GM13977 (cell line): ENCODE results near the gene IQCF6.

ENCODE experiments used
- DNase-seq: peaks from one replicate; pipeline ENCODE4 v3.0.0; 2012; ENCODE audit warnings: low spot score
- in situ Hi-C: fragments of 300-500 bp; cut with MboI; formaldehyde crosslinking; loops from one replicate; pipeline ENCODE4 v1.12.0; 2022; ENCODE audit warnings: low sequenced_read_pairs, low pct_unique_long_range_greater_than_20kb, mixed read lengths, inconsistent platforms; ENCODE audit not compliant: unreplicated experiment
- TF ChIP-seq, protein P1 (sequence below): IDR thresholded peaks from 2 replicates; pipeline ENCODE4 v1.5.1; 2012; ENCODE audit warnings: mild to moderate bottlenecking, control low read depth; ENCODE audit not compliant: insufficient read depth; ENCODE audit errors: extremely low read depth, missing control alignments

The IQCF6 gene

DNA sequence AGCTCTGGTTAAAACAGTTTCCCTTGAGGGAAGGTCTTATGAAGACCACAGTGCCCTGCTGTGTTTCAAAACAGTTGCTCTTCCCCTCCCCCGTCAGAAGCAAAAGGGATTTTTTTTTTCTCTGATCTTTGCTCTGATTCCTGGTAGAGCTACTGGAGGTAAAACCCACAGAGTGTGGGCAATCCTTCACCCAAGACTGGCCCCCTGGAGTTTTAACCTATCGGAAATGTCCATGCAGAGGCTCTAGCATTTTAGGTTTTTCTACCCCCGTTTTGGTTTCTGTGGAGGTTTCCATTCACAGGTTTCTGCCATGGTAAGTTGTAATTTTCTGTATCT is 44.5 kb downstream of the IQCF6 start:
- no peak for DNase-seq
- TF ChIP-seq, protein P1, sequence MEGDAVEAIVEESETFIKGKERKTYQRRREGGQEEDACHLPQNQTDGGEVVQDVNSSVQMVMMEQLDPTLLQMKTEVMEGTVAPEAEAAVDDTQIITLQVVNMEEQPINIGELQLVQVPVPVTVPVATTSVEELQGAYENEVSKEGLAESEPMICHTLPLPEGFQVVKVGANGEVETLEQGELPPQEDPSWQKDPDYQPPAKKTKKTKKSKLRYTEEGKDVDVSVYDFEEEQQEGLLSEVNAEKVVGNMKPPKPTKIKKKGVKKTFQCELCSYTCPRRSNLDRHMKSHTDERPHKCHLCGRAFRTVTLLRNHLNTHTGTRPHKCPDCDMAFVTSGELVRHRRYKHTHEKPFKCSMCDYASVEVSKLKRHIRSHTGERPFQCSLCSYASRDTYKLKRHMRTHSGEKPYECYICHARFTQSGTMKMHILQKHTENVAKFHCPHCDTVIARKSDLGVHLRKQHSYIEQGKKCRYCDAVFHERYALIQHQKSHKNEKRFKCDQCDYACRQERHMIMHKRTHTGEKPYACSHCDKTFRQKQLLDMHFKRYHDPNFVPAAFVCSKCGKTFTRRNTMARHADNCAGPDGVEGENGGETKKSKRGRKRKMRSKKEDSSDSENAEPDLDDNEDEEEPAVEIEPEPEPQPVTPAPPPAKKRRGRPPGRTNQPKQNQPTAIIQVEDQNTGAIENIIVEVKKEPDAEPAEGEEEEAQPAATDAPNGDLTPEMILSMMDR, result no peak
- in situ Hi-C loops, result no loop called here

DNA sequence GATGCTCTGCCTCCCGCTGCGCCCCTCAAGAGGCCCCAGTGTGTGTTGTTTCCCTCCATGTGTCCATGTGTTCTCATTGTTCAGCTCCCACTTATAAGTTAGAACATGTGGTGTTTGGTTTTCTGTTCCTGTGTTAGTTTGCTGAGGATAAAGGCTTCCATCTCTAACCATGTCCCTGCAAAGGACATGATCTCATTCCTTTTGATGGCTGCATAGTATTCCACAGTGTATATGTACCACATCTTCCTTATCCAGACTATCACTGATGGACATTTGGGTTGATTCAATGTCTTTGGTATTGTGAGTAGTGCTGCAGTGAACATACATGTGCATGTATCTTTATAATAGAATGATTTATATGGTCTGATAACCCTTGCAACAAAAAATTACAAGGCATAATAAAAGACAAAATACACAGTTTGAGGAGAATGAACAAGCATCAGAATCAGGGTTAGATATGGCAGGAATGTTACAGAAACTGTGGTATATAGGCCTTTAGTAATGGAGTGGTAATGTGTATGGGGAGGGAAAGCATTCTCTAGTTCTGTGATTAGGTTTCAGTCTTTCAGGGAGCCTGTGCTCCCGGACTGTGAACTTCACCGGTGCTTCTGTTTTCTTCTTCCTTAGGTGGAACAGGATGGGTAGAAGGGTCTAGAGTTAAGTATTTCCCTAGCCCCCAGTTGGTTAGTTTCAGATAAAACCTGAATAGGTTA is 45.0 kb downstream of the IQCF6 start:
- in situ Hi-C loops, result no loop called here
- TF ChIP-seq, protein P1, result no peak
- DNase-seq, result no peak

DNA sequence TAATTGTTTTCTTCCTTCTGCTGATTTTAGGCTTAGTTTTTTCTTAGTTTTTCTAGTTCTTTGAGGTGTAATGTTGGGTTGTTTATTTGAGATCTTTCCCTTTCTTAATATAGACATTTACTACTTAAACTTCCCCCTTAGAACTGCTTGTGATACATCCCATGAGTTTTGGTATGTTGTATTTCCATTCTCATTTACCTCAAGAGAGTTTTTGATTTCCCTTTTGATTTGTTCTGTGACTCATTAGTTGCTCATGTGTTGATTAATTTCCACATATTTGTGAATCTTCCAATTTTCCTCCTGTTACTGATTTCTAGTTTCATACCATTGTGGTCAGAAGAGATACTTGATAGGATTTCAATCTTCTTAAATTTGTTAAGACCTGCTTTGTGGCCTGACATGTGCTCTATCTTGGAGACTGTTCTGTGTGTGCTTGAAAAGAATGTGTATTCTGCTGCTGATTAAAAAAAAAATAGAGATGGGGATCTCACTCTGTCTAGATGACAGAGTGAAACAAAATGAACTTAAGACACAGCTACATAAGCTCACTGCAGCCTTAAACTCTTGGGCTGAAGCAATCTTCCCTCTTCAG is 49.9 kb downstream of the IQCF6 start:
- TF ChIP-seq, protein P1, result no peak
- in situ Hi-C loops, result no loop called here
- DNase-seq, result no peak
